ENCODE measurements around the gene MCM6. TPM values are rescaled to one million over a fixed set of nuclear protein-coding genes. Genes with fewer than 3 reads are reported as not detected.
"Not testable (repeated sequence)": the region's sequence is repeated elsewhere in the genome, so short reads cannot be mapped to it uniquely, and the experiment has no call there.

The MCM6 gene
- total RNA-seq, 1 donor from 2014 or later = 197 TPM

DNA sequence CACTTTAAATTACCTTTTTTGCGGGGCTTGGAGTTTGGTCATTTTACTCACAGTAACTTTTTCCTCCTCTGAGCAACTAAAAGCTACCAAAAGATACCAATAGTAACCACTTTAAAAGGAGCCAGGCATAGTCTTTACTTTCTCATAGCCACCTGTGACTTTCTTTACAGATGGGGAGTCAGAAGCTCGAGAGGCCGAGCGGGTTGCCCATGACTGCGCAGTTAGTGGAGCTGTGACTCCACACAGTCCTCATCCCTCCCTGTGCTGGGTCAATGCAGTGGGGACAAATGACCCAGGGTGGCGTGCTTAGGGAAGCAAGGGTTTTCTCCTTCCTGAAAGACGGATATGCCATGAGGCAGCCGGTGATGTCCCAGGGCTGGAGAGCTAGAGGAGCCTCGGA lies 51.1 kb downstream of the MCM6 start:
- Mint-ChIP-seq H3K27me3 (no peaks in the 10 kb centered on the region), H3K27ac (no peak overlapping the region), H3K9me3 (peaks cover 13% of the 10 kb centered on the region), H3K36me3 (ENCODE audit: low read depth) (peaks cover 24% of the 10 kb centered on the region), H3K4me3 (no peak overlapping the region), H3K4me1 (peaks cover 26% of the 10 kb centered on the region)
- no peak for DNase-seq
- intact Hi-C loops (cut with micrococcal nuclease) = no loop called here

GRCh38 chr2:135822855-135823254 lies 53.4 kb downstream of the MCM6 start:
- peaks cover 13% of the 10 kb centered on the region for H3K9me3 Mint-ChIP-seq
- H3K36me3 Mint-ChIP-seq (ENCODE audit: low read depth) = peaks cover 24% of the 10 kb centered on the region
- no peak overlapping the region for H3K4me3 Mint-ChIP-seq
- H3K27me3 Mint-ChIP-seq = no peaks in the 10 kb centered on the region
- DNase-seq = no peak
- peak overlapping the region; percentile 30 for H3K27ac Mint-ChIP-seq
- intact Hi-C loops (cut with micrococcal nuclease) = loop anchor here (5.0 kb wide), 1 partner anchor 234 kb away; no protein-coding TSS in a partner anchor
- H3K4me1 Mint-ChIP-seq = peaks cover 40% of the 10 kb centered on the region

- H3K27me3 Mint-ChIP-seq = no peaks in the 10 kb centered on the region
- H3K27ac Mint-ChIP-seq = peak overlapping the region; percentile 72
- peaks cover 13% of the 10 kb centered on the region for H3K9me3 Mint-ChIP-seq
- intact Hi-C loops (cut with micrococcal nuclease) = loop anchor here (5.0 kb wide), 1 partner anchor 236 kb away; no protein-coding TSS in a partner anchor
- peaks cover 25% of the 10 kb centered on the region for H3K36me3 Mint-ChIP-seq (ENCODE audit: low read depth)
- no peak for DNase-seq
- H3K4me3 Mint-ChIP-seq = peak overlapping the region; percentile 74
- H3K4me1 Mint-ChIP-seq = peaks cover 40% of the 10 kb centered on the region
These were observed 55.1 kb downstream of the MCM6 start for GRCh38 chr2:135821190-135821589.

GRCh38 chr2:135820003-135820618 lies 56.1 kb downstream of the MCM6 start:
- Mint-ChIP-seq H3K36me3 (ENCODE audit: low read depth) (peaks cover 27% of the 10 kb centered on the region), H3K27ac (peak overlapping the region; percentile 83), H3K4me1 (peaks cover 44% of the 10 kb centered on the region), H3K4me3 (peak overlapping the region; percentile 74), H3K9me3 (peaks cover 13% of the 10 kb centered on the region), H3K27me3 (no peaks in the 10 kb centered on the region)
- intact Hi-C loops (cut with micrococcal nuclease) = loop anchor here (1.0 to 5.0 kb wide), 6 partner anchors 20 to 768 kb away; partner anchors contain the start of genes RAB3GAP1 and UBXN4
- DNase-seq = peak; percentile 93

- H3K36me3 Mint-ChIP-seq (ENCODE audit: low read depth) = peaks cover 25% of the 10 kb centered on the region
- peak overlapping the region; percentile 27 for H3K4me3 Mint-ChIP-seq
- no peaks in the 10 kb centered on the region for H3K27me3 Mint-ChIP-seq
- peak; percentile 82 for DNase-seq
- H3K27ac Mint-ChIP-seq = peak overlapping the region; percentile 83
- H3K9me3 Mint-ChIP-seq = peaks cover 13% of the 10 kb centered on the region
- peaks cover 46% of the 10 kb centered on the region for H3K4me1 Mint-ChIP-seq
- intact Hi-C loops (cut with micrococcal nuclease) = loop anchor here (5.0 to 10.0 kb wide), 4 partner anchors 154 to 416 kb away; partner anchors contain the start of gene CXCR4
These were observed 57.2 kb downstream of the MCM6 start for GRCh38 chr2:135818937-135819610.

GRCh38 chr2:135817951-135818350 lies 58.3 kb downstream of the MCM6 start:
- DNase-seq = no peak
- H3K27me3 Mint-ChIP-seq = no peaks in the 10 kb centered on the region
- H3K4me3 Mint-ChIP-seq = no peak overlapping the region
- H3K9me3 Mint-ChIP-seq = peaks cover 15% of the 10 kb centered on the region
- intact Hi-C loops (cut with micrococcal nuclease) = loop anchor here (5.0 to 10.0 kb wide), 4 partner anchors 153 to 417 kb away; partner anchors contain the start of gene CXCR4
- H3K27ac Mint-ChIP-seq = no peak overlapping the region
- peaks cover 15% of the 10 kb centered on the region for H3K36me3 Mint-ChIP-seq (ENCODE audit: low read depth)
- H3K4me1 Mint-ChIP-seq = peaks cover 45% of the 10 kb centered on the region

DNA sequence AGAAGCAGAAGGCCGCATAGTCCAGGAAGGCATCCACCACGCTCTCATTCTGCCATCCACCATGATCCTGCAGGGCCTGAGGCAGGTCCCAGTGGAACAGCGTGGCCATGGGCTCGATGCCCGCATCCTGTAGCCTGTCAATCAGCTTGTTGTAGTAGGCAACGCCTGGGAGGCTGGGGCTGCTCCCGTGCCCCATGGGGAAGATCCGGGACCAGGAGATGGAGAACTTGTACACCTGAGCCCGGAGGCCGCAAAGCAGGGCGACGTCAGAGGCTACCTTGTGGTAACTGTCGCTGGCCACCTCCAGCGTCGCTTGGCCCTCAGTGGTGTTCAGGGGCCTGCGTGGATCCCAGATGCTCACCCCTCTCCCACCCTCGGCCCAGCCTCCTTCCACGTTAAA lies 58.8 kb downstream of the MCM6 start:
- intact Hi-C loops (cut with micrococcal nuclease) = loop anchor here (5.0 to 10.0 kb wide), 4 partner anchors 153 to 417 kb away; partner anchors contain the start of gene CXCR4
- H3K27me3 Mint-ChIP-seq = no peaks in the 10 kb centered on the region
- peaks cover 41% of the 10 kb centered on the region for H3K4me1 Mint-ChIP-seq
- H3K27ac Mint-ChIP-seq = no peak overlapping the region
- H3K36me3 Mint-ChIP-seq (ENCODE audit: low read depth) = peaks cover 10% of the 10 kb centered on the region
- H3K9me3 Mint-ChIP-seq = peaks cover 12% of the 10 kb centered on the region
- H3K4me3 Mint-ChIP-seq = no peak overlapping the region
- DNase-seq = no peak

GRCh38 chr2:135815269-135815668 lies 61.0 kb downstream of the MCM6 start:
- Mint-ChIP-seq H3K9me3 (peaks cover 19% of the 10 kb centered on the region), H3K27me3 (no peaks in the 10 kb centered on the region), H3K4me3 (peak overlapping the region; percentile 17), H3K27ac (peak overlapping the region; percentile 90), H3K4me1 (peaks cover 25% of the 10 kb centered on the region), H3K36me3 (ENCODE audit: low read depth) (peaks cover 13% of the 10 kb centered on the region)
- intact Hi-C loops (cut with micrococcal nuclease) = loop anchor here (1.0 to 10.0 kb wide), 5 partner anchors 18 to 420 kb away; partner anchors contain the start of gene CXCR4
- no peak for DNase-seq

DNA sequence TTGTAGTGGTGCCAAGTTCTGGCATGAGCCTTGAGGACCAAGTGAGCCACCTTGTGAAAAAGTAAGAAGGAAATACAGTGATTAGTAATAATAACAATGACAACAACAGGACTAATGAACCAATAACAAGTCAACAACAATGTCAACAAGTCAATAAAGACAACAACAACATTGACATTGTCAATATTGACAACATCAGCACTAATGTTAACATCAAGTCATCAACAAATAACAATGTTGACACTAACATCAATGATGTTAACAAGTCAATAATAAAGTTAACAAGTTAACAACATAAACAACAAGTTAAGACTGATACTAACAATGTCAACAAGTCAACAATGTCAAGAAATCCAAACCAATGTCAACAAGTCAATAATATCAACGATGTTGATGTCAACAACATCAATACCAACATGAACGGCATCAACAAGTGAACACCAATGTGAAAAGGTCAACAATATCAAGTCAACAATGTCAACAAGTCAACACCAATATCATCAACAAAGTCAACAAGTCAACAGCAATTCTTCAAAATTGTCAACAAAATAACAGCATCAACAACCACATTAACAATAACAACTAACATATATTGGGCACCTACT lies 63.2 kb downstream of the MCM6 start:
- intact Hi-C loops (cut with micrococcal nuclease) = loop anchor here (10.0 kb wide), 2 partner anchors 148 to 422 kb away; no protein-coding TSS in a partner anchor
- Mint-ChIP-seq H3K36me3 (ENCODE audit: low read depth) (peaks cover 16% of the 10 kb centered on the region), H3K9me3 (peaks cover 19% of the 10 kb centered on the region), H3K27me3 (no peaks in the 10 kb centered on the region), H3K4me3 (no peak overlapping the region), H3K4me1 (peaks cover 10% of the 10 kb centered on the region), H3K27ac (no peak overlapping the region)
- no peak for DNase-seq

- H3K9me3 Mint-ChIP-seq = peaks cover 10% of the 10 kb centered on the region
- DNase-seq; intact Hi-C loops (cut with micrococcal nuclease); H3K27me3 Mint-ChIP-seq; H3K4me1 Mint-ChIP-seq; H3K27ac Mint-ChIP-seq; H3K4me3 Mint-ChIP-seq: not testable (repeated sequence)
- peaks cover 16% of the 10 kb centered on the region for H3K36me3 Mint-ChIP-seq (ENCODE audit: low read depth)
These were observed 68.4 kb downstream of the MCM6 start for GRCh38 chr2:135807874-135808273.

DNA sequence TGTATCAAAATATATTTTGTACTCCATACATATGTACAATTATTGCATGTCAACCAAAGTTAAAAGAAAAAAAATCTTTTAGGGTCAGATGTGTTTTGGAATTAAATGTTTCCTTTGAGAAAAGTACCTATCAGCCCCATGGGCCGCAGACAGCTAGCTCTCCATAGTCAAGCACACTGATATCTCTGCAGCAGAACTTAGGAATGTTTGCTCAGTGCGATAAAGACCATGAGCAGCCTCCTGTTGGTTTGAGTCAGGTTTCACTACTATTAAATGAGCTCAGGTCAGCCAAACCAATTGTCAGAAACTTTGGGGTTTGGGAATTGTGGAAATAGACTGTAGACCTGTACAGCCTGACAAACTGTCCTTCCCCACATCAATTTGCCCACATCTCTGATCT lies 73.0 kb downstream of the MCM6 start:
- Mint-ChIP-seq H3K4me3 (no peak overlapping the region), H3K9me3 (peaks cover 9% of the 10 kb centered on the region), H3K36me3 (ENCODE audit: low read depth) (peaks cover 28% of the 10 kb centered on the region), H3K27me3 (no peaks in the 10 kb centered on the region), H3K4me1 (no peaks in the 10 kb centered on the region), H3K27ac (no peak overlapping the region)
- intact Hi-C loops (cut with micrococcal nuclease) = no loop called here
- no peak for DNase-seq

DNA sequence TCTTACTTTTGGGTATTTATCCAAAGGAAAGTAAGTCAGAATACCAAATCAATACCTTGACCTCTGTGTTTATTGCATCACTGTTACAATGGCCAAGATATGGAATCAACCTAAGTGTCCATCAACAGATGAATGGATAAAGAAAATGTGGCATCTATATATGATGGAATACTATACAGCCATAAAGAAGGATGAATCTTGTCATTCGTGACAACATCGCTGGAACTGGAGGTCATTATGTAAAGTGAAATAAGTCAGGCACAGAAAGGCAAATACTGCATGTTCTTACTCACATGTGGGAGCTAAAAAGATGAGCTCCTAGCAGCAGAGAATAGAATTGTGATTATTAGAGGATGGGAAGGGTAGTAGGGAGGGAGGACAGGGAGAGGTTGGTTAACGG lies 73.9 kb downstream of the MCM6 start:
- H3K27me3 Mint-ChIP-seq = no peaks in the 10 kb centered on the region
- peaks cover 28% of the 10 kb centered on the region for H3K36me3 Mint-ChIP-seq (ENCODE audit: low read depth)
- H3K4me3 Mint-ChIP-seq = no peak overlapping the region
- no peak for DNase-seq
- intact Hi-C loops (cut with micrococcal nuclease) = no loop called here
- H3K4me1 Mint-ChIP-seq = peaks cover 5% of the 10 kb centered on the region
- no peak overlapping the region for H3K27ac Mint-ChIP-seq
- peaks cover 9% of the 10 kb centered on the region for H3K9me3 Mint-ChIP-seq

GRCh38 chr2:135800513-135801460 lies 75.5 kb downstream of the MCM6 start:
- DNase-seq = no peak
- Mint-ChIP-seq H3K36me3 (ENCODE audit: low read depth) (peaks cover 28% of the 10 kb centered on the region), H3K4me3 (no peak overlapping the region), H3K27ac (no peak overlapping the region), H3K27me3 (no peaks in the 10 kb centered on the region), H3K4me1 (peaks cover 6% of the 10 kb centered on the region), H3K9me3 (peaks cover 9% of the 10 kb centered on the region)
- intact Hi-C loops (cut with micrococcal nuclease) = no loop called here
